ENCODE measurements around the gene KCNIP4. TPM values are rescaled to one million over a fixed set of nuclear protein-coding genes. Genes with fewer than 3 reads are reported as not detected.

Gene KCNIP4
- total RNA-seq, 2 donors from 2014 or later: 1.2 TPM; not detected in 1

DNA sequence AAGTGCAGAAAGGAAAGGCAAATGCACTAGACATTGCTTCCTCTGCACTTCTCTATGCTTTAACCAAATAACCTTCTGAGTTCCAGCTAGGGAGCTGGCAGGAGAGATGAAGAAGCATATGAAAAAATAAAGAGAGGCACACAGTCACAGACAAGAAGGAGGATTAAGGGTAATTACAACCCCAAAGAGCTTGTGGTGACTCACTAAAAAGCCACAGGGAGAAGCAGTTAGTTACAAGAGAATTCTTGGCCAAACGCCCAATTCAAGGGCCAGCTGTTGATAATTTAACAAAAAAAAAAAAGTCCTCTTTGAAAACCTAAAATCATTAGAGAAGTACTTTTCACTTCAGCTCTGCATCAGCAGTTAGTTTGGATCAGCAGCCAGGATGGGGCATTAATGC, 478.0 kb downstream of the KCNIP4 start:
- DNase-seq (ENCODE audit: low spot score): no peak
- Histone ChIP-seq H3K4me3 (no peak overlapping the region), H3K36me3 (no peaks in the 10 kb centered on the region), H3K27me3 (replicated peaks; ENCODE audit: insufficient read depth) (no peaks in the 10 kb centered on the region), H3K9me3 (no peaks in the 10 kb centered on the region), H3K27ac (no peak overlapping the region), H3K4me1 (replicated peaks) (no peaks in the 10 kb centered on the region)
- WGBS: 16% methylated on average over 1 of the region's 1 CpG
- intact Hi-C loops (cut with DNase I): loop anchor here (5.0 kb wide), 1 partner anchor 698 kb away; no protein-coding TSS in a partner anchor
- TF ChIP-seq POLR2AphosphoS5 (IDR thresholded peaks at IDR 0.05) (no peak), POLR2A (IDR thresholded peaks at IDR 0.05) (no peak)
- TF ChIP-seq, protein P1, sequence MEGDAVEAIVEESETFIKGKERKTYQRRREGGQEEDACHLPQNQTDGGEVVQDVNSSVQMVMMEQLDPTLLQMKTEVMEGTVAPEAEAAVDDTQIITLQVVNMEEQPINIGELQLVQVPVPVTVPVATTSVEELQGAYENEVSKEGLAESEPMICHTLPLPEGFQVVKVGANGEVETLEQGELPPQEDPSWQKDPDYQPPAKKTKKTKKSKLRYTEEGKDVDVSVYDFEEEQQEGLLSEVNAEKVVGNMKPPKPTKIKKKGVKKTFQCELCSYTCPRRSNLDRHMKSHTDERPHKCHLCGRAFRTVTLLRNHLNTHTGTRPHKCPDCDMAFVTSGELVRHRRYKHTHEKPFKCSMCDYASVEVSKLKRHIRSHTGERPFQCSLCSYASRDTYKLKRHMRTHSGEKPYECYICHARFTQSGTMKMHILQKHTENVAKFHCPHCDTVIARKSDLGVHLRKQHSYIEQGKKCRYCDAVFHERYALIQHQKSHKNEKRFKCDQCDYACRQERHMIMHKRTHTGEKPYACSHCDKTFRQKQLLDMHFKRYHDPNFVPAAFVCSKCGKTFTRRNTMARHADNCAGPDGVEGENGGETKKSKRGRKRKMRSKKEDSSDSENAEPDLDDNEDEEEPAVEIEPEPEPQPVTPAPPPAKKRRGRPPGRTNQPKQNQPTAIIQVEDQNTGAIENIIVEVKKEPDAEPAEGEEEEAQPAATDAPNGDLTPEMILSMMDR (IDR thresholded peaks at IDR 0.05): no peak

DNA sequence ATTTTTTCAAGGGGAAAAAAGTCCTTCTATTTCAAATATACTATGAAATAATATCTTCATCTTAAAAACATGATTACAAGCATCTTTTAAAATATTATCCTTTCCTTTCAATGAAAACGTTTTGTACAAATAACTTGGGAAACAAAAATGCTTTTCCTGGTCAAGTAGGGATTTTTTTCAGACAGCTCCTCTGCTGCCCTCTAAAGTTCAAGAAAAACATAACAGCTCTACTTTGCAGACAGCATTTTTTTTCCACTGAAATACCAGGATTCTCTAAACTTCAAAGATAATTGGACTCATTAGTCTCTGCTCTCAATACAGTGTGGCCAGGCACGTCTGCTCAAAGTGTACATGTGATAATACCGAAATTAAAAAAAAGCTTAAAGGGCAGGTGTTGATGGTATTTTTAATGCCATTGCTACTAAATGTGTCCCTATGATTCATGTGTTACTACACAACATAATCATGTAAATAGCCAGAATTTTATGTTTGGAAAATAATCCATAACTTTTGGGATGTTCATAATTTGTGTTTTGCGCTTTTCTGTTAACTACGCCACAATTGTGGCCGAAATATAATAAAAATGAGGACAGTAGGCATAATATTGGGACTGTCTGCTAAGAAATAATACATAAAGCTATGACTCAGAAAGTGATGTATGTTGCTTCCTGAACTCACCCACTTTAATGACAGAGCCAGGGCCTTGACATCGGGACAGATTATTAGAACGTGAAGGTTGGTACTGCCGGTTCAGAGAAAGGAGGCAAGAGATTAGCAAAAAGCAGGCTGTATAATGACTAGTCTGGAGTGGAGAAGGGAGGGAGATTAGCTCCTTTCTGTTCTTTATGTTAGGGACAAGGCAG, 478.9 kb downstream of the KCNIP4 start:
- no peaks in the 10 kb centered on the region for H3K36me3 ChIP-seq
- no peak overlapping the region for H3K4me3 ChIP-seq
- H3K9me3 ChIP-seq: no peaks in the 10 kb centered on the region
- no peak for TF ChIP-seq POLR2A (IDR thresholded peaks at IDR 0.05)
- no peak for TF ChIP-seq POLR2AphosphoS5 (IDR thresholded peaks at IDR 0.05)
- TF ChIP-seq, protein P1 (IDR thresholded peaks at IDR 0.05): peak in 3 of 4 experiments; percentile 40 to 47 (median 45)
- no peak for DNase-seq (ENCODE audit: low spot score)
- intact Hi-C loops (cut with DNase I): loop anchor here (5.0 kb wide), 1 partner anchor 697 kb away; no protein-coding TSS in a partner anchor
- no peaks in the 10 kb centered on the region for H3K4me1 ChIP-seq (replicated peaks)
- no peak overlapping the region for H3K27ac ChIP-seq
- H3K27me3 ChIP-seq (replicated peaks; ENCODE audit: insufficient read depth): no peaks in the 10 kb centered on the region
- 53% methylated on average over 9 of the region's 9 CpGs for WGBS

DNA sequence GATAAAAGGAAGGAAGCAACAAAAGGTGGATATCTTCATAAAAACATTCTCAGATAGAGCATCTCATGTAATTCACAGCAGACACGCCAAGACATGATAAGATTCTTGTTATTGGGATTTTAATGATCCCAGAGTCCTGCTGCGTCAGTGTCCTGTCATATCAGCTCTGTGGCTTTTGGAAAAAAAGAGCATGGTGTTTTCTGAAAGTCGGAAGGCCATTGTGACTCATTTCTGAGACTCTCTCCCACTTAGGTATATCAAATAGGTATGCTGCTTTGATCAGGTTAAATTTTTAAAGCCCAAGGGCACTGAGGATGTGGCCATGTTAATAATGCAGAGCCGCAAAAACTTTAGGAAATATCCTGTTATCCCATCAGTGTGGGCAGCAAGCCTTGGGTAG, 481.0 kb downstream of the KCNIP4 start:
- Histone ChIP-seq H3K36me3 (no peaks in the 10 kb centered on the region), H3K4me1 (replicated peaks) (no peaks in the 10 kb centered on the region), H3K4me3 (no peak overlapping the region), H3K27ac (no peak overlapping the region), H3K27me3 (replicated peaks; ENCODE audit: insufficient read depth) (no peaks in the 10 kb centered on the region), H3K9me3 (no peaks in the 10 kb centered on the region)
- TF ChIP-seq POLR2A (IDR thresholded peaks at IDR 0.05) (no peak), POLR2AphosphoS5 (IDR thresholded peaks at IDR 0.05) (no peak)
- TF ChIP-seq, protein P1 (IDR thresholded peaks at IDR 0.05): no peak
- WGBS: 65% methylated on average over 4 of the region's 4 CpGs
- DNase-seq (ENCODE audit: low spot score): no peak
- intact Hi-C loops (cut with DNase I): no loop called here

DNA sequence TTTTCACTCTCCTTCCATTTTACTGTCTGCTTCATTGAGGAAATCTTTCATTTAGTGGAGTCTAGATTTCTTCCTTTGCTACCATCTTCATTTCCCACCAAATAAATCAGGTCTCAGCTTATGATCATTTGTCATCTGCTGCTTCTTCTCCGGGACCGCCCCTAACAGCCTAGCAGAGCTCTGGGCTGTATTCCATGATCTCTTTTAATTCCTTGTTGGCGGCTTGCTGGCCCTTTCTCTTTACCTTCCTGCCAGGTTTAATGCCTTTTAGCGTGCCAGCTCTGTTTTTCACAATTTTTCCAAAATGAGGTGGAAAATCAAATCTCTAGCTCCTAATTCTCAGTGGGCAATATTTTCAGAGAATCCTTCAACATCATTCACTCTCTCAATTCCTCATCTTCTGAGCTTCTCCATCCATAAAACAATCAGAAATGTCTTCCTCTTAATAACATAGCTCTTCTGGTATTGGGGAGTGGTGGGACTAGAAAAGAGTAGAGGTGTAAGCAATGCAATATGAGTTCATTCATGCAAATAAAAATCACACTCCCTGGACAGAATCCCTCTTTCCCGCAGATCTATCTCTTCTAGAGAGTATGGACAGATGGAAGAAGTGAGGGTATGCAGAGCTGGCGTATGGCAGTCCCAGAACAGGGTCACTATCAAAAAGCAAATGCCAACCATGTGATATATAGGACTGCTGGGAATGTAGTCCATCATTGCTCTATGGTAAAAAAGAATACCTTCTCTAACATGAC, 491.3 kb downstream of the KCNIP4 start:
- TF ChIP-seq, protein P1 (IDR thresholded peaks at IDR 0.05): no peak
- TF ChIP-seq POLR2A (IDR thresholded peaks at IDR 0.05): no peak
- no peak for TF ChIP-seq POLR2AphosphoS5 (IDR thresholded peaks at IDR 0.05)
- Histone ChIP-seq H3K4me3 (no peak overlapping the region), H3K36me3 (no peaks in the 10 kb centered on the region), H3K9me3 (no peaks in the 10 kb centered on the region), H3K27me3 (replicated peaks; ENCODE audit: insufficient read depth) (no peaks in the 10 kb centered on the region), H3K4me1 (replicated peaks) (no peaks in the 10 kb centered on the region), H3K27ac (no peak overlapping the region)
- WGBS: 85% methylated on average over 6 of the region's 6 CpGs
- no peak for DNase-seq (ENCODE audit: low spot score)
- intact Hi-C loops (cut with DNase I): no loop called here
